ENCODE data around the gene LHX1. TPM values are rescaled to one million over a fixed set of nuclear protein-coding genes. Genes with fewer than 3 reads are reported as not detected.

LHX1 gene
- total and polyA plus RNA-seq, 4 donors, result not detected

DNA sequence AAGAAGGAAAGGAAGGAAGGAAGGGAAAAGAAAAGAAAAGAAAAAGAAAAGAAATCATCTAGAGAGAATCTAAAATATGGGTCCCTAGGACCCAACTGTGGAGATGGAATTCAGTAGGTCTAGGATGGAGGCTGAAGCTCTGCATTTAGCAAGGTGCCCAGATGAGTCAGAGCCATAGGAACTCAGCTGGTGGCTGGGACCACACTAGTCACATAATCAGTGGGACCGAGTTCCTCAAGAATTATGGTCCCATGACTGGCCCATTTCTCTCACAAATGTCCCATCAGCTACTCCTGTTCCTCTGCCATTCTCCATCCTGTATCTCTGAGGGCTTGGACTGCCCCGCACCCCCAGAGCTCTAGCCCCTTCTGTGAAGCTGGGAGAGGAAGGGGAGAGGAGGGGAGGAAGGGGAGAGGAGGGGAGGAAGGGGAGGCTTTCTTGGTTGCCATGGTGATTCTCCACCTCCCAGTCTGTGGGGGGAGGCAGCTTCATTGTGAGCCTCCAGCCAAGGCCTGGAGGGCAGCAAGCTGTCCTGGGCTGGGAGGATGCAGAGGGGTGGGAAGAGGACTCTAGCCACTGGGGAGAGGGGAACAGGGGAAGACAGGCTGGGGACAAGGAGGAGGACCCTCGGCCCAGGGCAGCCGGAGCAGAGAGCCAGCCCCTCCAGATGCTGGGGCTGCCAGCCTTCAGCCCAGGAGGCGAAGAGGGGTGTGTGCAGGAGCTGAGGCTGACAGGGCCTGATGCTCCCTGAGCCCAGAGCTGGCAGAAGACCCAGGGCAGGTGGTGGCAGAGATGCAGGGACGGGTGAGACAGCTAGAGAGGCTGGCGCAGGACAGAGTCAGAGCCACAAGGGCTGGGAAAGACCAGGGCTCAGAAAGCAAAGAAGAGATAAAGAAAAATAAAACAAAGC is 37.8 kb upstream of the LHX1 start:
- DNase-seq (no peak), ATAC-seq (ENCODE audit: low FRiP score) (no peak)
- no peaks in the 10 kb centered on the region for H3K27me3 ChIP-seq (ENCODE audit: control insufficient read depth in 1 of 2, insufficient read depth in 2 of 2, low read length in 1 of 2)
- H3K36me3 ChIP-seq (ENCODE audit: control insufficient read depth in 1 of 2, insufficient read depth in 2 of 2, low read length in 1 of 2), result no peaks in the 10 kb centered on the region
- H3K27ac ChIP-seq (ENCODE audit: low read depth in 1 of 2, low read length in 2 of 2), result no peak overlapping the region
- intact Hi-C loops (cut with DNase I), result no loop called here
- H3K4me1 ChIP-seq (ENCODE audit: control insufficient read depth in 1 of 2, insufficient read depth in 2 of 2, low read length in 2 of 2), result no peaks in the 10 kb centered on the region
- 73 to 79% methylated on average over 7 of the region's 7 CpGs for WGBS, 2 donors
- no peak overlapping the region for H3K4me3 ChIP-seq (ENCODE audit: low read length in 2 of 2)
- no peaks in the 10 kb centered on the region for H3K9me3 ChIP-seq (ENCODE audit: control insufficient read depth, low read length)

DNA sequence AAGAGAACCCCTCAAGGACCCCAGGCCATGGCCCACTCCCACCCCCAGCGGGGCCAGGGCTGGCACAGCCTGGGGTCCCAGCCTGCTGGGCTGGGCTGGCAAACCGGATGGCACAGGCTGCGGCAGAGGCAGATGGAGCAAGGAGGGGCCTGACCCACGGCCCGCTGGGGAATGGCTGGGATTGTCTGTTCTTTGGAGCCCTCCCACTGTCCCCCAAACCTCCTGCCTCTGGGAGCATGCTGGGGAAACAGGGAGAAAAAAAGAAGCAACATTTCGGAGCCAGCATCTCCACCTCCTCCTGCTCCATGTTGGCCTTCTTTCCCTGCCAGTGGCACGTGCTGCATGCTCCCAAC is 37.1 kb upstream of the LHX1 start:
- H3K4me3 ChIP-seq (ENCODE audit: low read length in 2 of 2), result no peak overlapping the region
- intact Hi-C loops (cut with DNase I), result no loop called here
- no peaks in the 10 kb centered on the region for H3K27me3 ChIP-seq (ENCODE audit: control insufficient read depth in 1 of 2, insufficient read depth in 2 of 2, low read length in 1 of 2)
- H3K36me3 ChIP-seq (ENCODE audit: control insufficient read depth in 1 of 2, insufficient read depth in 2 of 2, low read length in 1 of 2), result no peaks in the 10 kb centered on the region
- ATAC-seq (ENCODE audit: low FRiP score), result no peak
- no peak overlapping the region for H3K27ac ChIP-seq (ENCODE audit: low read depth in 1 of 2, low read length in 2 of 2)
- no peaks in the 10 kb centered on the region for H3K4me1 ChIP-seq (ENCODE audit: control insufficient read depth in 1 of 2, insufficient read depth in 2 of 2, low read length in 2 of 2)
- WGBS, 2 donors, result 81 to 83% methylated on average over 7 of the region's 7 CpGs
- DNase-seq, result no peak
- H3K9me3 ChIP-seq (ENCODE audit: control insufficient read depth, low read length), result no peaks in the 10 kb centered on the region

DNA sequence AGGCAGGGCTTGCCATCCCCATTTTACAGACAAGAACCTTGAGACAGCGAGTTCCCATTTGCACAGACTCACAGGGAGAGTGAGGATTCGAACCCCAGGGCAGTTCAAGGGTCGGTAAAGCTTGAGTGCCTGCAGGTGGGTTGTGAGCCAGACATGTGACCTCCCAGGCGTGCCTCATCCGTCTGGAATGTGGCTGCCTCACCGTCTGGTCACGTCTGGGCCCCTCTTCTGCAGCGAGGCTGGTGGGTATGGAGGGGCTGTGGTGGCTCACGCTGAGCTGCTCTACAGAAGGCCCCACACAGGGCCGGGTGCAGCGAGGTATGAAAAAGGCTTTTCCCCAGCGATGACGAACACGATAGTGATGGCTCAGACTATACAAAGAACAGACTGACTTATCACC is 35.8 kb upstream of the LHX1 start:
- H3K9me3 ChIP-seq (ENCODE audit: control insufficient read depth, low read length), result no peaks in the 10 kb centered on the region
- H3K36me3 ChIP-seq (ENCODE audit: control insufficient read depth in 1 of 2, insufficient read depth in 2 of 2, low read length in 1 of 2), result no peaks in the 10 kb centered on the region
- H3K4me1 ChIP-seq (ENCODE audit: control insufficient read depth in 1 of 2, insufficient read depth in 2 of 2, low read length in 2 of 2), result no peaks in the 10 kb centered on the region
- H3K4me3 ChIP-seq (ENCODE audit: low read length in 2 of 2), result no peak overlapping the region
- DNase-seq, result no peak
- intact Hi-C loops (cut with DNase I), result no loop called here
- 37 to 40% methylated on average over 14 of the region's 14 CpGs for WGBS, 2 donors
- no peak overlapping the region for H3K27ac ChIP-seq (ENCODE audit: low read depth in 1 of 2, low read length in 2 of 2)
- ATAC-seq (ENCODE audit: low FRiP score), result no peak
- H3K27me3 ChIP-seq (ENCODE audit: control insufficient read depth in 1 of 2, insufficient read depth in 2 of 2, low read length in 1 of 2), result no peaks in the 10 kb centered on the region

DNA sequence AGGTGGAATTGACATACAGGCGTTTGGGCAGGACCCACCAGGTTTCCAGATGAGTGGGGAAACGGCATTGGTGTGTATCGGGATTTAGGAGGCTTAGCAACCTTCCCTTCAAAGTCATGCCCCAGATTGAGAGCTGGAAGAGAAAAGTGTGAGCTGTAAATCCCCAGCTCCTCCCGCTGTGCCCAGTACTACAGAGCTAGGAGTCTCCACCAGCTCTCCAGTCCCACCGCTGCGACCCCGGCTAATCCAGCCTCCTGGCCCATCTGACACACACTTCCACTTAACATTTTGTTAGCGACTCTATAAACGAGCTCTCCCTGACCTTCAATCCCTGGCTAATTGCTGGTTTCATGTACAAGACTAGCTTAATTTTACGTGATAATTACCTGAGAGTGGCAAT is 29.9 kb upstream of the LHX1 start:
- no peaks in the 10 kb centered on the region for H3K27me3 ChIP-seq (ENCODE audit: control insufficient read depth in 1 of 2, insufficient read depth in 2 of 2, low read length in 1 of 2)
- intact Hi-C loops (cut with DNase I), result no loop called here
- 73 to 79% methylated on average over 10 of the region's 10 CpGs for WGBS, 2 donors
- no peak overlapping the region for H3K4me3 ChIP-seq (ENCODE audit: low read length in 2 of 2)
- H3K27ac ChIP-seq (ENCODE audit: low read depth in 1 of 2, low read length in 2 of 2), result no peak overlapping the region
- peaks cover 2% of the 10 kb centered on the region for H3K9me3 ChIP-seq (ENCODE audit: control insufficient read depth, low read length)
- H3K4me1 ChIP-seq (ENCODE audit: control insufficient read depth in 1 of 2, insufficient read depth in 2 of 2, low read length in 2 of 2), result no peaks in the 10 kb centered on the region
- no peaks in the 10 kb centered on the region for H3K36me3 ChIP-seq (ENCODE audit: control insufficient read depth in 1 of 2, insufficient read depth in 2 of 2, low read length in 1 of 2)
- no peak for ATAC-seq (ENCODE audit: low FRiP score)
- no peak for DNase-seq

DNA sequence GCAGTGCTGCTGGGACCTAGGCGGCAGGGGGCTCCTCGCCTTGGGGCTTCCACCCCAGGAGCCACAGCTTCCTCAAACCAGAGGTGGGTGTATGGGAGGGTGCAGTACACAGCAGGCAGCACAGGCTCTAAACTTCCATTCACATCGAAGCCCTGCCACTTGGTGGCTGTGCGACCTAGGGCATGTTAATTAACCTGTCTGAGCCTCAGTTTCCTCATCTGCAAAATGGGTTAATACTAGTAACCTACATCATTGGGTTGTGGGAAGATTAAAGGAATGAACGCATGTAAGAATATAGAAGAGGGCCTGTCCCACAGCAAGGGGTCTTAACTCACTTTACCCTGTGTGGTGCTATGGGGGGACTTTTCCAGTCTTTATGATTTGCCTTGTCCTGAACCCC is 26.8 kb upstream of the LHX1 start:
- Histone ChIP-seq H3K27me3 (ENCODE audit: control insufficient read depth in 1 of 2, insufficient read depth in 2 of 2, low read length in 1 of 2) (no peaks in the 10 kb centered on the region), H3K4me3 (ENCODE audit: low read length in 2 of 2) (no peak overlapping the region), H3K4me1 (ENCODE audit: control insufficient read depth in 1 of 2, insufficient read depth in 2 of 2, low read length in 2 of 2) (no peaks in the 10 kb centered on the region), H3K27ac (ENCODE audit: low read depth in 1 of 2, low read length in 2 of 2) (no peak overlapping the region), H3K36me3 (ENCODE audit: control insufficient read depth in 1 of 2, insufficient read depth in 2 of 2, low read length in 1 of 2) (no peaks in the 10 kb centered on the region), H3K9me3 (ENCODE audit: control insufficient read depth, low read length) (peaks cover 2% of the 10 kb centered on the region)
- WGBS, 2 donors, result 65 to 78% methylated on average over 5 of the region's 5 CpGs
- no peak for DNase-seq
- intact Hi-C loops (cut with DNase I), result no loop called here
- no peak for ATAC-seq (ENCODE audit: low FRiP score)

DNA sequence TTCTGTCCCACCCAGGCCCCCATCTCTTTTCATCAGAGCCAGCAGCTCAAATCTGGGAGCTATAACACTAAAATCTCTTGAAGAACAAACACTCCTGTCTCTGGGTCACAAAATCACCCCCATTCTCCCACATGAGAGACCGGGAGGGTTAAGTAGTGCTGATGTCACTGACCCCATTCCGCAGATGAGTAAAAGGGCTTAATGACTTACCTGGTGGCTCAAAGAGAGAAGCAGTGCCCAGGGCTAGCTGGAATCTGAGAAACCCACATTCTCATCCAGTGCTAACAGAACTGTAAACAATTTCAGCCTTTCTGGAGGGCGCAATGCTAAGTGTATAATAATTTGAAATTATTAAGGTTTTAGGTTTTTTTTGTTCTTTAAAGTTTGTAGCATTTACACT is 26.3 kb upstream of the LHX1 start:
- no peaks in the 10 kb centered on the region for H3K27me3 ChIP-seq (ENCODE audit: control insufficient read depth in 1 of 2, insufficient read depth in 2 of 2, low read length in 1 of 2)
- 63 to 66% methylated on average over 3 of the region's 3 CpGs for WGBS, 2 donors
- no peak overlapping the region for H3K4me3 ChIP-seq (ENCODE audit: low read length in 2 of 2)
- intact Hi-C loops (cut with DNase I), result no loop called here
- no peak overlapping the region for H3K27ac ChIP-seq (ENCODE audit: low read depth in 1 of 2, low read length in 2 of 2)
- H3K36me3 ChIP-seq (ENCODE audit: control insufficient read depth in 1 of 2, insufficient read depth in 2 of 2, low read length in 1 of 2), result no peaks in the 10 kb centered on the region
- DNase-seq (no peak), ATAC-seq (ENCODE audit: low FRiP score) (no peak)
- H3K9me3 ChIP-seq (ENCODE audit: control insufficient read depth, low read length), result peaks cover 2% of the 10 kb centered on the region
- H3K4me1 ChIP-seq (ENCODE audit: control insufficient read depth in 1 of 2, insufficient read depth in 2 of 2, low read length in 2 of 2), result no peaks in the 10 kb centered on the region

DNA sequence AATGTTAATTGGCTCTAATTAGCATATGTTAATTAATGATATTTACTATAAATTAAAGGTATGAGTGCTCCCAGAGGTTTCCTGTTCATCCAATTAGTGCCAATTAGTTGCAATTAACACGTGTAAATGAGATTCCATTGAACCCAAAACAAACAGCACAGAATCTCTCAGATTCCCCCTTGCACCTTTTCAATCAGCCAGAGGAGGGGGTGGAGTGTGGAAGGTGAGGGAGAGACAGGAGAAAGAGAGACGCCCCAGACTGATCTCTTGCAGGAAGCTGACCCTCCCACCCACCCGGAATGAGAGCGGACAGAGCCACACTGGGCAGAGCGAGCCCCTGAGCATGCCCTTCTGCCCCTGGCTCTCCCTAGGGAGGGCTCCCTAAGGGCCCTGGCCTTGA is 24.1 kb upstream of the LHX1 start:
- DNase-seq (no peak), ATAC-seq (ENCODE audit: low FRiP score) (no peak)
- Histone ChIP-seq H3K27ac (ENCODE audit: low read depth in 1 of 2, low read length in 2 of 2) (no peak overlapping the region), H3K4me3 (ENCODE audit: low read length in 2 of 2) (no peak overlapping the region), H3K9me3 (ENCODE audit: control insufficient read depth, low read length) (no peaks in the 10 kb centered on the region), H3K27me3 (ENCODE audit: control insufficient read depth in 1 of 2, insufficient read depth in 2 of 2, low read length in 1 of 2) (no peaks in the 10 kb centered on the region), H3K36me3 (ENCODE audit: control insufficient read depth in 1 of 2, insufficient read depth in 2 of 2, low read length in 1 of 2) (no peaks in the 10 kb centered on the region), H3K4me1 (ENCODE audit: control insufficient read depth in 1 of 2, insufficient read depth in 2 of 2, low read length in 2 of 2) (no peaks in the 10 kb centered on the region)
- intact Hi-C loops (cut with DNase I), result no loop called here
- 30% methylated on average over 5 of the region's 5 CpGs for WGBS, 2 donors

DNA sequence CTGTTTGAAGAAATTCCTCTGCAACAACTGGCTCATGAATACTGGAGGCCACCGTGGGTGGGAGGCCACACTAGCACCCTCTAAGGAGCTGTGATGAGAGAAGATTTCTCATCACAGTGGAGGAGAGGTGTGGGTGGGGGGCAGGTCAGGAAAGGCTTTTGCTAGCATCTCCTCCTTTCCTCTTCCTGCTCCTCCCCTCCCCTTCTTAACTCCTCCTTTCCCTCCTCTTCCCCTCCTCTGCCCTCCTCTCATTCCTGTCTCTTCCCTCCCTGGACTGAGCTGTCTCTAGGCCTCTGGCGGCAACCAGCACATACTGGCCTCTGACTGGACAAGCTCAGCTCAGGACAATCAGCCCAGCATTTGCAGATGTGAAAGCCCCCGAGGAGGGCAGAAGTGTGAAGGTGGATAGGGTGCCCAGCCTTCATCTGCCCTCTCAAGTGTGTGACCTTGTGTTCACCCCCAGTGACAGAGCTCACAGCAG is 19.0 kb upstream of the LHX1 start:
- H3K36me3 ChIP-seq (ENCODE audit: control insufficient read depth in 1 of 2, insufficient read depth in 2 of 2, low read length in 1 of 2), result no peaks in the 10 kb centered on the region
- H3K27me3 ChIP-seq (ENCODE audit: control insufficient read depth in 1 of 2, insufficient read depth in 2 of 2, low read length in 1 of 2), result no peaks in the 10 kb centered on the region
- H3K4me3 ChIP-seq (ENCODE audit: low read length in 2 of 2), result no peak overlapping the region
- 29 to 43% methylated on average over 3 of the region's 3 CpGs for WGBS, 2 donors
- no peak overlapping the region for H3K27ac ChIP-seq (ENCODE audit: low read depth in 1 of 2, low read length in 2 of 2)
- no peaks in the 10 kb centered on the region for H3K4me1 ChIP-seq (ENCODE audit: control insufficient read depth in 1 of 2, insufficient read depth in 2 of 2, low read length in 2 of 2)
- ATAC-seq (ENCODE audit: low FRiP score), result no peak
- H3K9me3 ChIP-seq (ENCODE audit: control insufficient read depth, low read length), result no peaks in the 10 kb centered on the region
- intact Hi-C loops (cut with DNase I), result no loop called here
- no peak for DNase-seq

DNA sequence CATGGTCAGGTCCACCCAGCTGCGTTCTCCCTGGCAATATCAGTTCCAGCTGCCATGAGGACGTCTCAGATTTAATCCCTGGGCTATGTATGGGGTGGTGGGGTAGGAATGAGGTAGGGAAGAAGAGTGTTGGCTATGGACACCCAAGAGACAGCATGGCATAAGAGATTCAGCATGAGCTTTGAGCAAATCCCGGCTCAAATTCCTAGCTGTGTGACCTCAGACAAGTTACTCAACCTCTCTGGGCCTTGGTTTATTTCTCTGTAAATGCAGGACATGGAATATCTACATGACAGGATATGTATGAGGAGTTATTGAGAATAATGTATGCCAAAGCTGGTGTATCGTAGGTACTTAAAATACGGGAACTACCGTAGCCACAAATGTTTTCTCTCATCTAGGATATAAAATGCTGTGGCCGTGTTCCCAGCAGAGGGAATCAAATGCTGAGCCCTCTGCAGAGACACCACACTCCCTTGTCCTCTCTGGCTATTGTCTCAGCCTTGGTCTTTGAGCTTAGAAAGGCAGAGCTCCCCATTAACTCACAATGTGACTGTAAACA is 17.8 kb upstream of the LHX1 start:
- Histone ChIP-seq H3K27me3 (ENCODE audit: control insufficient read depth in 1 of 2, insufficient read depth in 2 of 2, low read length in 1 of 2) (no peaks in the 10 kb centered on the region), H3K36me3 (ENCODE audit: control insufficient read depth in 1 of 2, insufficient read depth in 2 of 2, low read length in 1 of 2) (no peaks in the 10 kb centered on the region), H3K4me1 (ENCODE audit: control insufficient read depth in 1 of 2, insufficient read depth in 2 of 2, low read length in 2 of 2) (no peaks in the 10 kb centered on the region), H3K27ac (ENCODE audit: low read depth in 1 of 2, low read length in 2 of 2) (no peak overlapping the region), H3K4me3 (ENCODE audit: low read length in 2 of 2) (no peak overlapping the region), H3K9me3 (ENCODE audit: control insufficient read depth, low read length) (no peaks in the 10 kb centered on the region)
- ATAC-seq (ENCODE audit: low FRiP score) (no peak), DNase-seq (no peak)
- 70 to 74% methylated on average over 7 of the region's 7 CpGs for WGBS, 2 donors
- intact Hi-C loops (cut with DNase I), result no loop called here
